H1 (cell line): ENCODE measurements around the gene NDST3. TPM values are rescaled to one million over a fixed set of nuclear protein-coding genes. Genes with fewer than 3 reads are reported as not detected.

Experiments
- CTCF ChIA-PET: fragments of 300-600 bp; sonication (Branson Sonifier 250); formaldehyde crosslinking; loops from one replicate; lab custom pipeline; 2021; ENCODE audit not compliant: partially characterized antibody; lab: Charles Lee
- POLR2A ChIA-PET: fragments of 300-600 bp; sonication (Branson Sonifier 250); formaldehyde crosslinking; loops from one replicate; lab custom pipeline; 2021; ENCODE audit warnings: inconsistent platforms; ENCODE audit not compliant: partially characterized antibody; lab: Charles Lee
- DNase-seq, 2 experiments: peaks; one replicate each; pipeline versions ENCODE4 v3.0.0 to v3.0.0-alpha.2; 2010 to 2022; ENCODE audit warnings: low spot score in 2 of 2, low read depth in 1 of 2, mixed read lengths in 1 of 2
- FAIRE-seq: peaks from 2 replicates; lab custom pipeline; 2011; peaks lifted over from hg19 to GRCh38; lab: Jason Lieb, UNC
- H2AFZ ChIP-seq: 2 replicates; pipeline ENCODE4 v1.8.1; 2012; ENCODE audit warnings: low read length, inconsistent platforms
- H2AK5ac ChIP-seq: 2 replicates; pipeline ENCODE4 v1.6.1; 2013; ENCODE audit warnings: low read depth, low read length
- H2BK120ac ChIP-seq: replicated peaks from 2 replicates; pipeline ENCODE3; 2013; ENCODE audit warnings: low read depth, low read length, inconsistent platforms
- H2BK12ac ChIP-seq: 2 replicates; pipeline ENCODE4 v1.6.1; 2013; ENCODE audit warnings: low read depth, low read length
- H2BK15ac ChIP-seq: 2 replicates; pipeline ENCODE4 v1.6.1; 2013; ENCODE audit warnings: low read length
- H2BK20ac ChIP-seq: 2 replicates; pipeline ENCODE4 v1.6.1; 2013; ENCODE audit warnings: low read length
- H2BK5ac ChIP-seq: 2 replicates; pipeline ENCODE4 v1.6.1; 2013; ENCODE audit warnings: low read depth, low read length
- H3K14ac ChIP-seq: 2 replicates; pipeline ENCODE4 v1.6.1; 2013; ENCODE audit warnings: inconsistent platforms; ENCODE audit not compliant: insufficient read length
- H3K18ac ChIP-seq: 2 replicates; pipeline ENCODE4 v1.6.1; 2013; ENCODE audit warnings: low read length; ENCODE audit errors: extremely low read depth
- H3K23ac ChIP-seq: 2 replicates; pipeline ENCODE4 v1.6.1; 2013; ENCODE audit warnings: inconsistent platforms; ENCODE audit not compliant: insufficient read length
- H3K23me2 ChIP-seq: 2 replicates; pipeline ENCODE4 v1.6.1; 2013; ENCODE audit warnings: low read depth, low read length
- H3K27ac ChIP-seq: 2 replicates; pipeline ENCODE4 v1.6.1; 2011; ENCODE audit warnings: low read depth, low read length, inconsistent platforms
- H3K27me3 ChIP-seq, 4 experiments: replicated peaks in 1 of 4; 1 replicate in 1 of 4; 2 replicates in 3 of 4; pipeline versions ENCODE4 v1.6.1 to v1.8.1; 2011 to 2013; ENCODE audit warnings: low read length in 3 of 4, mild to moderate bottlenecking in 3 of 4, inconsistent platforms in 2 of 4, mixed read lengths in 2 of 4, moderate library complexity in 1 of 4; ENCODE audit not compliant: control insufficient read depth in 3 of 4, insufficient read depth in 3 of 4; ENCODE audit errors: extremely low read depth in 1 of 4
- H3K36me3 ChIP-seq, 4 experiments: 2 replicates each; pipeline versions ENCODE4 v1.6.1 to v1.8.1; 2011 to 2013; ENCODE audit warnings: mild to moderate bottlenecking in 4 of 4, low read length in 3 of 4, moderate library complexity in 2 of 4, control low read depth in 1 of 4, inconsistent platforms in 1 of 4; ENCODE audit not compliant: insufficient read depth in 4 of 4, control insufficient read depth in 2 of 4
- H3K4ac ChIP-seq: replicated peaks from 2 replicates; pipeline ENCODE3; 2013; ENCODE audit warnings: low read length, low read depth, mixed read lengths, inconsistent platforms; ENCODE audit not compliant: insufficient read length
- H3K4me1 ChIP-seq, 4 experiments: replicated peaks in 1 of 4; 1 replicate in 1 of 4; 2 replicates in 3 of 4; pipeline versions ENCODE4 v1.6.1 to v1.8.1; 2011 to 2013; ENCODE audit warnings: low read length in 3 of 4, inconsistent platforms in 2 of 4, mixed read lengths in 1 of 4; ENCODE audit not compliant: insufficient read depth in 4 of 4, control insufficient read depth in 3 of 4
- H3K4me2 ChIP-seq, 2 experiments: 2 replicates each; pipeline versions ENCODE4 v1.6.1 to v1.8.1; 2011 to 2013; ENCODE audit warnings: low read depth in 2 of 2, low read length in 2 of 2, control low read depth in 1 of 2, inconsistent platforms in 1 of 2, mild to moderate bottlenecking in 1 of 2; ENCODE audit not compliant: insufficient read depth in 1 of 2
- H3K4me3 ChIP-seq, 4 experiments: fragments of 200-600, 300-600 bp in 1 of 4; sonication (generic), shearing (Covaris generic), sonication (Bioruptor Twin) in 1 of 4; 2 replicates each; pipeline versions ENCODE4 v1.5.1 to v1.8.1; 2011 to 2016; ENCODE audit warnings: low read length in 4 of 4, low read depth in 3 of 4, control low read depth in 2 of 4, inconsistent platforms in 2 of 4, mild to moderate bottlenecking in 2 of 4, mixed read lengths in 1 of 4, moderate library complexity in 1 of 4; ENCODE audit not compliant: insufficient read depth in 2 of 4; ENCODE audit errors: extremely low read depth in 1 of 4
- H3K56ac ChIP-seq: replicated peaks from 2 replicates; pipeline ENCODE3; 2013; ENCODE audit warnings: low read depth, mild to moderate bottlenecking, mixed read lengths, low read length, inconsistent platforms; ENCODE audit not compliant: insufficient read length
- H3K79me1 ChIP-seq: 2 replicates; pipeline ENCODE4 v1.6.1; 2013; ENCODE audit warnings: low read depth, low read length, control low read depth
- H3K79me2 ChIP-seq, 2 experiments: 2 replicates each; pipeline versions ENCODE4 v1.6.1 to v1.8.1; 2012 to 2013; ENCODE audit warnings: low read length in 2 of 2, mild to moderate bottlenecking in 2 of 2, inconsistent platforms in 1 of 2; ENCODE audit not compliant: insufficient read depth in 2 of 2, control insufficient read depth in 1 of 2
- H3K9ac ChIP-seq, 4 experiments: replicated peaks in 1 of 4; 1 replicate in 1 of 4; 2 replicates in 3 of 4; pipeline versions ENCODE4 v1.6.1 to v1.8.1; 2011 to 2013; ENCODE audit warnings: low read depth in 3 of 4, low read length in 3 of 4, control low read depth in 2 of 4, mild to moderate bottlenecking in 2 of 4, moderate library complexity in 2 of 4, inconsistent platforms in 1 of 4; ENCODE audit errors: extremely low read depth in 1 of 4
- H3K9me3 ChIP-seq, 2 experiments: 2 replicates each; pipeline versions ENCODE4 v1.6.1 to v1.8.1; 2012 to 2013; ENCODE audit warnings: mild to moderate bottlenecking in 2 of 2, moderate library complexity in 2 of 2, control low read depth in 1 of 2, inconsistent platforms in 1 of 2, low read depth in 1 of 2, low read length in 1 of 2, mixed read lengths in 1 of 2; ENCODE audit not compliant: insufficient read depth in 2 of 2
- H4K20me1 ChIP-seq, 2 experiments: replicated peaks in 1 of 2; 2 replicates each; pipeline versions ENCODE3 to v1.8.1; 2011 to 2013; ENCODE audit warnings: inconsistent platforms in 2 of 2, low read length in 2 of 2, mild to moderate bottlenecking in 1 of 2; ENCODE audit not compliant: insufficient read depth in 2 of 2, control insufficient read depth in 1 of 2
- H4K5ac ChIP-seq: 2 replicates; pipeline ENCODE4 v1.6.1; 2013; ENCODE audit warnings: low read length, low read depth, mixed read lengths, inconsistent platforms; ENCODE audit not compliant: insufficient read length
- H4K8ac ChIP-seq: 2 replicates; pipeline ENCODE4 v1.8.0; 2013; ENCODE audit warnings: mild to moderate bottlenecking, moderate library complexity, low read length, inconsistent platforms; ENCODE audit not compliant: insufficient read depth; ENCODE audit errors: extremely low read depth
- H4K91ac ChIP-seq: replicated peaks from 2 replicates; pipeline ENCODE3; 2013; ENCODE audit warnings: low read length, mixed read lengths, inconsistent platforms; ENCODE audit not compliant: insufficient read length
- CHD1 ChIP-seq: IDR thresholded peaks from 2 replicates; pipeline ENCODE4 v1.6.1; 2012; ENCODE audit warnings: low read depth, low read length, improper control_type of control experiment
- RFX5 ChIP-seq: IDR thresholded peaks from 2 replicates; pipeline ENCODE4 v1.6.1; 2011; ENCODE audit warnings: low read depth, low read length, improper control_type of control experiment, borderline replicate concordance
- WGBS, 2 experiments: shearing (Covaris generic) in 1 of 2; methylation state at CpG; one replicate each; pipeline versions ENCODE4 v1.1.6 to v1.1.7; 2013 to 2015; ENCODE audit warnings: low lambda C conversion rate in 2 of 2, mixed read lengths in 2 of 2, inconsistent platforms in 1 of 2, low coverage in 1 of 2, missing lambda C conversion rate in 1 of 2; ENCODE audit not compliant: insufficient replicate concordance in 2 of 2, insufficient coverage in 1 of 2, insufficient read length in 1 of 2; ENCODE audit errors: extremely low coverage in 1 of 2, missing lambda C conversion rate in 1 of 2; 5-methylcytosine and 5-hydroxymethylcytosine counted together
- polyA plus RNA-seq, 7 experiments: library from polyadenylated mRNA; depleted of rRNA in 3 of 7; stranded (reverse) in 5 of 7; unstranded in 2 of 7; fragments of >200 nt in 5 of 7; fragments of 200-250 nt in 2 of 7; gene quantifications; 1 replicate in 5 of 7; 2 replicates in 1 of 7; 4 replicates in 1 of 7; pipeline versions ENCODE4 v1.2.1 to v1.2.3, GENCODE V29; 2011 to 2013; ENCODE audit warnings: missing spikeins in 2 of 7, mixed read lengths in 2 of 7
- total RNA-seq: library from RNA; stranded (reverse); fragmentation: NEBNext Ultra II Directional; extraction: Animal tissue kit (Norgen Biotek cat#: 25700); gene quantifications from 2 replicates; pipeline ENCODE4 v1.2.1, GENCODE V29; 2021
- TF ChIP-seq, protein P1 (sequence below): IDR thresholded peaks from 2 replicates; pipeline ENCODE4 v1.6.1; 2012; ENCODE audit warnings: low read length, inconsistent platforms

Gene NDST3
- total and polyA plus RNA-seq, 2 of the 8 experiments (the other 6 are each of a cell fraction or from before 2014, with no cell fraction given): 0.35 to 0.60 TPM

DNA sequence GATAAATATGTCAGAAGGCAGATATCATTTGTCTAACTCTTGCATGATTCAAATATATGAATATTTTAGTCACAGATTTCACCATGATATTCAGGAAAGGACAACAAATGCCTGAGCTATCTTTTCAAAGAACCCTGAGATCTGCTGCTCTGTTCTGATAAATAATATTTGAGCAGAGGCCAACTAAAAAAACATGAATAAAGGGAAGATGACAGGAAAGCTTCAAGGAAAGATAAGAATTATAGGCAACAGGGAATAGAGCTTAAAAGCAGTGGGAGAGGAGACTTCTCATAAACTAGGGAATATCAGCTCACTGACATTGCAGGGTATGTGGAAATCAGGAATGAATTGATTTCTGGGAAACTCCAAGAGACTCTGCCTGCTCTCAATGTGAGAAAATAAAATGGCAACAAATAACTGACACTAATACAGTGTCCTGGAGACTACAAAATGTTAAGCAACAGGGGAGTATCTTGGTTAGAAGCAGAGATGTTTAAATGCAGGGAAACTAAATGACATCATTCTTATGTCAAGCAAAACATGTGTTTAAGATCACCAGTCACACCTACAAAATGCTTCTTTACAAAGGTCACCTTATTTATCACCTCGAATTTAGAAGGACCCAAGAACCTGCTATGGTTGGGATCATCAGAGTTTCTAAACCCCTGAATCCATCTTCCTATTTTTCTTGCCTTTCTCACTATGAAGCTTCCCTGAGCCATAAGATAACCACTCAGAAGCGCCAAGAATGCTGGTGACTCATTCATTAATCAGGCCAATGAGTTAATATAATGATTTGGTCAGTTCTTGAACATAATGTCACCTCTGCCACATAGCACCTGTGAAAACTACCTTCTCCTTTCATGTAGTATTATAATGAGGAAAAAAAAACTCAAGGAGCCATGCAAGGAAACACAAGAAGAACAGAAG is 78.1 kb downstream of the NDST3 start:
- Histone ChIP-seq H3K14ac (no peak overlapping the region), H3K23ac (no peak overlapping the region), H2BK15ac (no peak overlapping the region), H4K91ac (no peak overlapping the region), H3K36me3 (no peaks in the 10 kb centered on the region), H3K79me2 (no peaks in the 10 kb centered on the region), H3K23me2 (no peaks in the 10 kb centered on the region; the same call in 1 of the 2 replicates), H3K56ac (no peak overlapping the region), H2BK12ac (no peak overlapping the region), H3K9ac (no peak overlapping the region), H4K5ac (no peak overlapping the region), H4K8ac (no peak overlapping the region), H2BK5ac (no peak overlapping the region), H3K27ac (no peak overlapping the region), H3K27me3 (no peaks in the 10 kb centered on the region), H3K18ac (no peak overlapping the region), H3K4ac (no peak overlapping the region), H2AK5ac (no peak overlapping the region), H3K9me3 (no peaks in the 10 kb centered on the region), H3K4me2 (no peak overlapping the region), H2AFZ (no peak overlapping the region), H2BK20ac (no peak overlapping the region), H4K20me1 (no peaks in the 10 kb centered on the region), H3K4me1 (no peaks in the 10 kb centered on the region), H2BK120ac (no peak overlapping the region), H3K79me1 (no peaks in the 10 kb centered on the region), H3K4me3 (no peak overlapping the region)
- CTCF ChIA-PET: interaction anchor here (1.1 kb wide), 1 partner anchor 12 kb away, joined by 3 read pairs; no protein-coding TSS in a partner anchor
- FAIRE-seq (no peak), DNase-seq (no peak)
- POLR2A ChIA-PET: no interaction called here
- 83% methylated on average over 2 of the region's 2 CpGs; no CpG with 5 or more reads in 1 of the 2 experiments for WGBS, 2 experiments
- TF ChIP-seq, protein P1, sequence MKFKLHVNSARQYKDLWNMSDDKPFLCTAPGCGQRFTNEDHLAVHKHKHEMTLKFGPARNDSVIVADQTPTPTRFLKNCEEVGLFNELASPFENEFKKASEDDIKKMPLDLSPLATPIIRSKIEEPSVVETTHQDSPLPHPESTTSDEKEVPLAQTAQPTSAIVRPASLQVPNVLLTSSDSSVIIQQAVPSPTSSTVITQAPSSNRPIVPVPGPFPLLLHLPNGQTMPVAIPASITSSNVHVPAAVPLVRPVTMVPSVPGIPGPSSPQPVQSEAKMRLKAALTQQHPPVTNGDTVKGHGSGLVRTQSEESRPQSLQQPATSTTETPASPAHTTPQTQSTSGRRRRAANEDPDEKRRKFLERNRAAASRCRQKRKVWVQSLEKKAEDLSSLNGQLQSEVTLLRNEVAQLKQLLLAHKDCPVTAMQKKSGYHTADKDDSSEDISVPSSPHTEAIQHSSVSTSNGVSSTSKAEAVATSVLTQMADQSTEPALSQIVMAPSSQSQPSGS: no peak
- no peak for TF ChIP-seq RFX5
- no peak for TF ChIP-seq CHD1
